ENCODE measurements around the gene CWC27.
"Not testable (repeated sequence)": the region's sequence is repeated elsewhere in the genome, so short reads cannot be mapped to it uniquely, and the experiment has no call there.

The CWC27 gene

GRCh38 chr5:64827703-64828102 lies 59.0 kb downstream of the CWC27 start:
- ChIA-PET POLR2A (no interaction called here), CTCF (interaction anchor here (1.2 kb wide), 1 partner anchor 17 kb away, joined by 3 read pairs; no protein-coding TSS in a partner anchor)
- TF ChIP-seq CTCF (IDR thresholded peaks at IDR 0.05; ENCODE audit: control extremely low read depth, extremely low read depth, low read depth, missing control alignments), result no peak
- no peak for DNase-seq (ENCODE audit: extremely low spot score)

DNA sequence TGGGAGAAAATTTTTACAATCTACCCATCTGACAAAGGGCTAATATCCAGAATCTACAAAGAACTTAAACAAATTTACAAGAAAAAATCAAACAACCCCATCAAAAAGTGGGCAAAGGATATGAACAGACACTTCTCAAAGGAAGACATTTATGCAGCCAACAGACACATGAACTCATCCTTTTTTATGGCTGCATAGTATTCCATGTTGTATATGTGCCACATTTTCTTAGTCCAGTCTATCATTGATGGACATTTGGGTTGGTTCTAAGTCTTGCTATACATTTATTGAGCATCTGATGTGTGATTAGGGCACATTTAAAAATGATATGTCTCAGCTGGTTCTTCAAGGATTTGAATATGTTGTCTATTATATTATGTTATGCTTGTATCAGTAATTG lies 61.9 kb downstream of the CWC27 start:
- CTCF ChIA-PET; DNase-seq (ENCODE audit: extremely low spot score); POLR2A ChIA-PET: not testable (repeated sequence)

GRCh38 chr5:64831996-64832395 lies 63.3 kb downstream of the CWC27 start:
- no peak for DNase-seq (ENCODE audit: extremely low spot score)
- CTCF ChIA-PET, result interaction anchor here (1.7 kb wide), 1 partner anchor 9 kb away, joined by 5 read pairs; no protein-coding TSS in a partner anchor
- TF ChIP-seq CTCF (IDR thresholded peaks at IDR 0.05; ENCODE audit: control extremely low read depth, extremely low read depth, low read depth, missing control alignments), result no peak
- POLR2A ChIA-PET, result no interaction called here

DNA sequence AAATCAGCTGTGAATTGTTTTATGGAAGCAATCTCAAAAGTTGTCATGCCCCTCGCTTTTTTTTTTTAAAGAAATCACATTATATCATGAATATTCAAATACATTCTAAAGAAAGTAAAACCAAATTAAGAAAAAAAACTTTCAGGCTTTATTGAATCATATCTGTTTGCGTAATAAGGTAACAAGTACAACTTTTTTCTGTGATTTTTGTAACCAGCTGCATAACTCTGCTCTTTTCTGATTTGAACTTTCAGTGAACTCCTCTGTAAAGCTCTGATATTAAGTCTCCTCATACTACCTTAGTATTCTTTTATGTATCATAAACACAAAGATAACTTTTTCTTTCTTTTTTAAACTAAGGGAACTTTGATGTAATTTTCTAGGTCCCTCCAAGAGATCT lies 65.3 kb downstream of the CWC27 start:
- POLR2A ChIA-PET, result no interaction called here

GRCh38 chr5:64834611-64835010 lies 65.9 kb downstream of the CWC27 start:
- no peak for TF ChIP-seq CTCF (IDR thresholded peaks at IDR 0.05; ENCODE audit: control extremely low read depth, extremely low read depth, low read depth, missing control alignments)
- ChIA-PET CTCF (interaction anchor here (1.3 to 1.7 kb wide), 2 partner anchors 11 kb away, joined by 3 read pairs; no protein-coding TSS in a partner anchor), POLR2A (no interaction called here)
- DNase-seq (ENCODE audit: extremely low spot score), result no peak

More for the DNA sequence above, 65.3 kb downstream of the CWC27 start:
- CTCF ChIA-PET, result interaction anchor here (0.9 to 1.7 kb wide), 3 partner anchors 12 to 17 kb away, joined by 3 to 4 read pairs (median 3); no protein-coding TSS in a partner anchor
- no peak for TF ChIP-seq CTCF (IDR thresholded peaks at IDR 0.05; ENCODE audit: control extremely low read depth, extremely low read depth, low read depth, missing control alignments)
- no peak for DNase-seq (ENCODE audit: extremely low spot score)

- POLR2A ChIA-PET, result no interaction called here
- DNase-seq (ENCODE audit: extremely low spot score), result no peak
- CTCF ChIA-PET, result interaction anchor here (1.3 to 1.7 kb wide), 2 partner anchors 10 to 12 kb away, joined by 3 read pairs; no protein-coding TSS in a partner anchor
- TF ChIP-seq CTCF (IDR thresholded peaks at IDR 0.05; ENCODE audit: control extremely low read depth, extremely low read depth, low read depth, missing control alignments), result no peak
These were observed 66.5 kb downstream of the CWC27 start for GRCh38 chr5:64835266-64835665.

DNA sequence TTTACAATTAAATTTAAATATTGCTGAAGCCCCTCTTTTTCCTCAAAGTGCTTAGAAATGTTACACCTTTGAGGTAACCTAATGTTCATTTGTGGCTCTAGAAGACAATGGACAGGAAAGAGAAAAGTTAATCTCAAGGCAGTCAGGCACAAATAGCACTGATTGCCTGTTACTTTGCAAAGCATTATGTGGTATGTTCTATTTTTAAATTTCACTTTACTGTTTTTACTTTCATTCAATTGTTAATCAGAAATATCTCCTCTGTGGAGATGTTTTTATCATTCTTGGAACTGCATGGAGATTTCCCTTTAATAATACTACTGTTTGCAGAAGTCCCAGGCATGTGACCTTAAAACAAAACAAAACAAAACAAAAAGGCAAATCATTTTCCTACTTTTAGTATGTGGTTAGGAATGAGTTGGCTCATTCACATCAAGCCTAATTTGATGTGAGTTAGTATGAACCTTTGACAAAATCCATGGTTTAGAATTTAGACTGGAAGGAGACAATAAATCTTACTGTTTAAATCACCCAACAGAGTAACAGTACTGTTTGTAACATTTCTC lies 67.5 kb downstream of the CWC27 start:
- CTCF ChIA-PET, result no interaction called here
- no peak for TF ChIP-seq CTCF (IDR thresholded peaks at IDR 0.05; ENCODE audit: control extremely low read depth, extremely low read depth, low read depth, missing control alignments)

More for the DNA sequence above, 67.5 kb downstream of the CWC27 start:
- POLR2A ChIA-PET, result no interaction called here
- no peak for DNase-seq (ENCODE audit: extremely low spot score)

All from GM10248 (cell line).